Measurements from ENCODE around the gene CYP39A1. TPM values are rescaled to one million over a fixed set of nuclear protein-coding genes. Genes with fewer than 3 reads are reported as not detected.
"Not testable (repeated sequence)": the region's sequence is repeated elsewhere in the genome, so short reads cannot be mapped to it uniquely, and the experiment has no call there.

Gene CYP39A1
- total RNA-seq, 1 donor from 2014 or later: 10.8 TPM

- DNase-seq: no peak
Measured at GRCh38 chr6:46648869-46649492, 3.6 kb downstream of the CYP39A1 start.

- DNase-seq: not testable (repeated sequence)
Measured at GRCh38 chr6:46648108-46648507, 4.5 kb downstream of the CYP39A1 start.

GRCh38 chr6:46645265-46645664 lies 7.4 kb downstream of the CYP39A1 start:
- DNase-seq: no peak

GRCh38 chr6:46642928-46643751 lies 9.5 kb downstream of the CYP39A1 start:
- no peak for DNase-seq

- DNase-seq: no peak
Measured at GRCh38 chr6:46638650-46639049, 14.0 kb downstream of the CYP39A1 start.

GRCh38 chr6:46637933-46638332 lies 14.7 kb downstream of the CYP39A1 start:
- no peak for DNase-seq

- DNase-seq: peak; percentile 71
Measured at GRCh38 chr6:46637145-46637544, 15.5 kb downstream of the CYP39A1 start.

GRCh38 chr6:46635462-46635861 lies 17.2 kb downstream of the CYP39A1 start:
- DNase-seq: no peak

GRCh38 chr6:46632053-46632452 lies 20.6 kb downstream of the CYP39A1 start:
- no peak for DNase-seq

- no peak for DNase-seq
Measured at GRCh38 chr6:46629691-46630090, 22.9 kb downstream of the CYP39A1 start.

GRCh38 chr6:46628976-46629375 lies 23.6 kb downstream of the CYP39A1 start:
- DNase-seq: no peak

GRCh38 chr6:46628498-46628897 lies 24.1 kb downstream of the CYP39A1 start:
- DNase-seq: no peak

GRCh38 chr6:46626976-46627375 lies 25.6 kb downstream of the CYP39A1 start:
- no peak for DNase-seq

GRCh38 chr6:46626228-46626909 lies 26.2 kb downstream of the CYP39A1 start:
- no peak for DNase-seq

GRCh38 chr6:46618726-46619125 lies 33.9 kb downstream of the CYP39A1 start:
- DNase-seq: no peak

GRCh38 chr6:46612645-46613044 lies 40.0 kb downstream of the CYP39A1 start:
- DNase-seq: no peak

- DNase-seq: no peak
Measured at GRCh38 chr6:46610862-46611553, 41.6 kb downstream of the CYP39A1 start.

- no peak for DNase-seq
Measured at GRCh38 chr6:46606338-46606737, 46.3 kb downstream of the CYP39A1 start.

- no peak for DNase-seq
Measured at GRCh38 chr6:46605091-46605797, 47.4 kb downstream of the CYP39A1 start.

GRCh38 chr6:46598215-46598614 lies 54.4 kb downstream of the CYP39A1 start:
- no peak for DNase-seq

GRCh38 chr6:46592740-46593139 lies 59.9 kb downstream of the CYP39A1 start:
- DNase-seq: no peak

- DNase-seq: no peak
Measured at GRCh38 chr6:46592046-46592445, 60.6 kb downstream of the CYP39A1 start.

All from skin of body (tissue), 2 donors.